Stimulated activated CD4-positive, alpha-beta T cell treated with anti-CD3 and anti-CD28 coated beads, Interleukin-12 subunit alpha, Interleukin-12 subunit beta, amount 100 ng/mL, for 48 hours (primary cell): ENCODE results near the gene LPAR2.

Experiments
- DNase-seq, 3 donors: peaks; one replicate each; pipeline ENCODE4 v3.0.0-alpha.2; 2020; ENCODE audit warnings: low read depth in 2 of 3, low spot score in 1 of 3

Gene LPAR2

GRCh38 chr19:19654441-19654840 lies 26.4 kb upstream of the LPAR2 start:
- no peak for DNase-seq

GRCh38 chr19:19653597-19654147 lies 25.7 kb upstream of the LPAR2 start:
- DNase-seq: no peak

- no peak for DNase-seq
These were observed 24.7 kb upstream of the LPAR2 start for GRCh38 chr19:19652482-19653295.

DNA sequence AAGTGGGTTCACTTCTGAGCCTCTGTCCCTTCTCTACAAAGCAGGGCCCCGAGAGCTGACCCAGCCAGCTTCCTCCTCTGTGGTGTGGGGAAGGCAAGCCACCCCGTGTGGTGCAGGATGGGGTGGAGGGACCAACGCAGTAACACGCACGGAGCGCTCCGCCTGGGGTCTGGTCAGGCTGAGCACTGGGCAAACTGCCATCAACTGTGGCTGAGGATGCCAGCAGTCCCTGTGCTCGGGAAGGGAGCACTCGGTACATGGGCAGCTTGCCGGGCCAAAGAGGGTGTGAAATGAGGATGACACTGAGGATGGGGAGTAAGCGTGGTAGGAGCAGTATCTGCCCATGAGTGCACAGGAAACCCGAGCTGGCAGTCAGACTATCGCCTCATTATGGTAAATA lies 23.1 kb upstream of the LPAR2 start:
- no peak for DNase-seq

DNA sequence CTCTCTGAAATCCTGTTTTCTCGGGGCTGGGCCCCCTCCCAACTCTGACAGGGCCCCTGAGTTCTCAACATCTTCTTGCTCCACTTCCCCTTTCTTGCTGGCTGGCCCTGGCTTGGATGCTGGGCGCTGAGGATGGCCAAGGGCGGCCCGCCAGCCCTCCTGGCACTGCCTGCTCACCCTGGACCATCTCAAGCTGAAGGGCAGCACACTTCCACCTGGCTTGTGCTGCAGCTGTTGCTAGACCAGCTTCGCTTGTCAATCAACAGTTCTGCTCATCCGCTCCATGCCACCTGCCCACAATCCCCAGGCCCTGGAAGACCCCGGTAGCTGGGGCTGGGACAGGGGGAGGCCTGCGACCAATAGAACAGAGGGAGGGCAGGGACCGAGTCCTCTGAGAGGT lies 22.3 kb upstream of the LPAR2 start:
- DNase-seq: no peak

DNA sequence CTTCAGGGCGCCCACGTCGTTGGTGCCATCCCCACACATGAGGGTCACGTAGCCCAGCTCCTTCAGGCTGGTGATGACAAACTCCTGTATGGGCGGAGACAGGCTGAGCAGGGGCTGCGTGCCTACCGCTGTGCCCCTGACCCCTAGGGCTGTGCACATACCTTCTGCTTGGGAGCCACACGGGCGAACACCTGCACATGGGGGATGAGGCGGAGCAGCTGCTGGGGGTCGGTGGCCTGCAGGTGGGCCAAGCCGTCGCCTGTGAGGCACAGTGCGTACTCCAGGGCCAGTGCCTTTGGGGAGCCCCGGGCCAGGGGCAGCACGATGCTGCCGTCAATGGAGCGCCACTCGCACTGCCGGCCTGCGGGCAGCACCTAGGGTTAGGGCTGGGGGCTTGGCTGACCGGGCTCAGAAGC lies 21.6 kb upstream of the LPAR2 start:
- no peak for DNase-seq

DNA sequence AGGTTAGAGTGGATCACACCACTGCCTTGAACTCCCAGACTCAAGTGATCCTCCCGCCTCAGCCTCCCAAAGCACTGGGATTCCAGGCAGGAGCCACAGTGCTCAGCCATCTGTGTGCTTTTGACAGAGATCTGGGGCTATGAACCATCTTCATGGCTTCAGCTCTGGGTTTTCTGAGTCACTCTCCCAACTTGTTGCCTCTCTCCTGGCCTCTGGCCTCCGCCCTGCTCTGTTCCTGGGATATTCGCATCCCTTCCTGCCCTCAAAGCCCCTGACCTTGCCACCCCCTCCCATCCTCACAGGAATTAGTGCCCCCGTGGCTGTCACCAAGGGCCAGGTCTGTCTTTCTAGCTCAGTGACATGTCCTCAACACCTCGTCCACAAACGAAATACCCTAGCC lies 21.1 kb upstream of the LPAR2 start:
- DNase-seq: no peak

- no peak for DNase-seq
These were observed 19.2 kb upstream of the LPAR2 start for GRCh38 chr19:19647037-19647835.

DNA sequence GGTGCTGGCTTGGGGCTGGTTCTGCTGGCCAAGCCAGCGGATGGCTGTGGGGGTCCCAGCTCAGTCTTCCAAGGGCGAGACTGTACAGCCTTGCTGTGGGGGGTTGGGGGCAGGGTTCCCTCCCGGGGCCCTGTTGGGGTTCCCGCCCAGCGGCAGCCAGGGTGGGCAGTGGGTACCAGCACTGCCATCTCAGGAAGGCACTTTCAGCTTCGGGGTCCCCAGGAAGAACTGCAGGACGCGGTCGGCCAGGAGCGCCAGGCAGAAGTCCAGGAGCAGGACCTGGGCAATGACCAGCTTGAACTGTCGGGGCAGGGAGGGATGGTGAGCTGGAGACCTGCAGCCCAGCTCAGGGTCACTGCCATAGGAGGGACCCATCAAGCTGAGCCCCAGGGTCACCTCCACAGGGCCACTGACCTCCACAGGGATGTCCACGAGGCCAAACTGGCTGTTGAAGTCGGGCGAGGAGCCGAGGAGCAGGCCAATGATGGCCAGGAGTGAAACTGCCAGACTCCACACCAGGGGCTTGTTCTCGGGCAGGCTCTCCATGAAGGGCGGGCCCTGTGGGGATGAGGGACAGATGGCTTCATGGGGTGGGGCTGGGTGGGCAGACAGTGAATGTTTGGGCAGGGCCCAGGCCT lies 17.3 kb upstream of the LPAR2 start:
- DNase-seq: no peak

DNA sequence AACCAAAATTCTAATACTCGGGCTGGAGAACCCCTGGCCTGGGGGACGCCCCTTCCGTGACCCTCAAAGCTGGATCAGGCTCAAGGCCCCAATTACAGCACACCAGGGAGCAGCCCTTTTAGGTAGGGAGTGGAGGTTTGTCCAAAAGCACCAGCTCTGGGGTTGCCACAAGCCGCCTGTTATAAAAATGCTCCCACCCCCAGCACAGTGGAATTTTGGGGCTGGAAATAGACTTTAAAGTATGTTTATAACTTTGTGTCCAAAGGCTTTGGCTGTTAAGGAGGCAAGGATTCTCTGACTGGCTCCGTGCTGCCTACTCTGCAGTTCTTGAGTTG lies 16.0 kb upstream of the LPAR2 start:
- DNase-seq: no peak

DNA sequence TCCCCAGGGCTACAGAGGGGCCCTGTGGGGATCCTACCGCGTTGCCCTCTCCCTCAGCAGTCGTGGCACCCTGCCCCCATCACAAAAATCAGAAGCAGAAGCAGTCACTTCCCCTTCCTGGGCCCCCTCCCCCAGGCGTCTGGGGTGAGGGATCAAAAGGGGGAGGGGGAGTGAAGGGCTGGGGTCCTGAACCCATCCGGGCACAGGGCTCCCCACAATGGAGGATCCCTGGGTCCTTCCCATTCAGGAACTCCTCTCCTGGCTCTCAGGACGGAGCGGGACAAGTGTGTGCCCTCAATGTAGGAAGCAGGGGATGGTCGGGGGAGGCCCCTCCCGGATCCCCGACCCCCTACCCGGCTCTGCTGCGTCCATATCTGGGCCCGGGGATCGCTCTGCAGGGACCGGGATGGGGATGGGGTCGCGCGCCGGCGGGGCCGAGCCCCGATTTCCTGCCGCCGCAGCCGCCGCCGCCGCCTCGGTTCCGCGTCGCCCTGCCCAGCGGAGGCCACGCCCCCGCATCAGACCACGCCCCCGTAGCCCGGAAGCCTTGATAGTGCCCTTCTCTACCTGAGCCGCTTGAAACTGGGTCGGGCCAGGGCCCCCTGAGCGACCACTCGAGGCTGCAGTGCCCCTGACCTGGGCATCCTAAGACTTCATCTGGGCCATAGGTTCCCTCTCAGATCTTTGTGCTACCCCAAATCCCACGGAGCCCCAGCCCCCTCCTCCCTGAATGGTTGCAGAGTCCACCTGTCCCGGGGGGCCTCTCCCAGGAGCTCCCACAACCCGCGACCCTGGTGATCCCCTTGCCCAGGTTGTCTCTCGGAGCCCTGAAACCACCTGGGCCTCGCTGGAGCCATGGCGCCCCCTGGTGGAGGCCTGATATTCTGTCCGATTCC lies 15.4 kb upstream of the LPAR2 start, which contains the start of gene GMIP:
GMIP (minus strand) TSS at position 500 of the 896 bp plus-strand sequence; CDS start at position 372, 128 bp downstream.
- peak; percentile 67 to 85 (median 78) for DNase-seq

- no peak for DNase-seq
These were observed 14.6 kb upstream of the LPAR2 start for GRCh38 chr19:19642506-19643157.

DNA sequence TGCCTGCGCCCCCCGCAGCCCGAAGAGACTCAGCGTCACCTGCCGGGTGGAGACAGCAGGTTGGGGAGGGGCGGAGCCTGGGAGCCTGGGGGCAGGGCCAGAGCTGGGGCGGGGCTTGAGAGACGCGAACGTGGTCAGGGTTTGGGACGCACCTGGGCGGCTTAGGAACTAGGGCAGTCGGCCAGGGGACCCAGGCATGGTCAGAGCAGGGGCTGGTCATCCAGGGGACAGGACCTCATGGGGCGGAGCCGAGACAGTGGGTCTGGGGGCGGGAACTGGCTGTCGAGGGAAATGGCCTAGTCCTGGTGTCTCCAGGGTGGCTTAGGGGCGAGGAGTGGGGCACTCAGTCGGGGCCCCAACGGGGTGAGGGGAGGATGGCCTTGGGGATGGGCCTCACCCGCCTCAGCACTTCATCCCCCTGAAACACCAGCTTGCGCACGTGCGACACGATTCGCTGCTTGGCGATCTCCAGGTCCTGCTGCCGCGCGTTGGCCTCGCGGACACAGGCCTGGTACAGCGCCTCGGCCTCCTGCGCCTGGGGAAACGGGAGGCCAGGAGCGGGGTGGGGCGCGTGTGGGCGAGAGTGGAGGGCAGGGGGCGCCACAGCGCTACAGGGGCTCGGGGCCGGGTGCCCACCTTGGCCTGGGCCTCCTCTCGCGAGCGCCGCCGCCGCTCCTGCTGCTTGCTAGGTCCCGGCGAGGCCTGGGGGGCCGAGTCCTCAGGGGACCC lies 9.7 kb upstream of the LPAR2 start:
- no peak for DNase-seq

DNA sequence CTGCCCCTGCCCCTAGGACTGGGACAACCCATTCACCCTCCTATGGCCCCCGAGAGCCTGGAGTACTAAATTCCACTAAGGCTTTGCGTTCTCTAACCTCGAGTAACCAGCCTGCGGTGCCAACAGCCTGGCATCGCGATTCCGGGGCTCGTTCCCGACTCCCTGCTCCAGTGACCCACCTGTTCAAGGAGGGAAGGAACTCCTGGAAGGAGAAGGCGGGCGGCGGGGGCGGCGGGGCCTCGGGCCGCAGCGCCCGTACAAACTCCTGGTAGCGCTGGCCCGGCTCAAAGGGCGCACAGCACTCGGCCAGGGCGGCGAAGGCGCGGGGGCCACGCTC lies 9.1 kb upstream of the LPAR2 start:
- no peak for DNase-seq

- no peak for DNase-seq
These were observed 8.7 kb upstream of the LPAR2 start for GRCh38 chr19:19636573-19637185.

- DNase-seq: no peak
These were observed 7.3 kb upstream of the LPAR2 start for GRCh38 chr19:19635313-19635702.

GRCh38 chr19:19634516-19635312 lies 6.7 kb upstream of the LPAR2 start:
- DNase-seq: no peak
